Heart right ventricle (tissue), 16 donors: ENCODE results near the gene GATD1. TPM values are rescaled to one million over a fixed set of nuclear protein-coding genes. Genes with fewer than 3 reads are reported as not detected.
A peak's percentile ranks its signal among the peaks of the same experiment; 100 is the strongest.

ENCODE experiments used
- ATAC-seq, 8 donors: fragments of 200-7000 bp; cut with Tn5 transposase; one replicate each; pipeline ENCODE4 v1.9.1; 2020; ENCODE audit warnings: mild to moderate bottlenecking in 8 of 8, moderate library complexity in 8 of 8, moderate number of reproducible peaks in 1 of 8
- DNase-seq, 2 donors: peaks; one replicate each; pipeline ENCODE4 v3.0.0-alpha.2; 2020
- H3K27ac ChIP-seq, 10 donors: fragments of 200-600 bp; sonication (generic) in 2 of 10; one replicate each; pipeline versions ENCODE4 v1.5.0 to v1.8.0; 2020 to 2022; ENCODE audit warnings: mild to moderate bottlenecking in 3 of 10
- H3K27me3 ChIP-seq, 7 donors: fragments of 200-600 bp; one replicate each; pipeline ENCODE4 v1.8.0; 2021 to 2022; ENCODE audit warnings: mild to moderate bottlenecking in 2 of 7
- H3K36me3 ChIP-seq, 9 donors: fragments of 200-600 bp; sonication (generic) in 1 of 9; one replicate each; pipeline versions ENCODE4 v1.5.0 to v1.8.0; 2020 to 2022; ENCODE audit warnings: mild to moderate bottlenecking in 2 of 9
- H3K4me1 ChIP-seq, 9 donors: fragments of 200-600 bp; sonication (generic) in 1 of 9; one replicate each; pipeline versions ENCODE4 v1.5.0 to v1.8.0; 2020 to 2022; ENCODE audit warnings: mild to moderate bottlenecking in 4 of 9
- H3K4me3 ChIP-seq, 10 donors: fragments of 200-600 bp; sonication (generic) in 2 of 10; one replicate each; pipeline versions ENCODE4 v1.5.0 to v1.8.0; 2020 to 2022; ENCODE audit warnings: mild to moderate bottlenecking in 7 of 10, moderate library complexity in 2 of 10
- H3K9me3 ChIP-seq, 11 donors: fragments of 200-600 bp in 10 of 11; sonication (generic) in 2 of 11; one replicate each; pipeline versions ENCODE4 v1.5.0 to v1.8.0; 2013 to 2022; ENCODE audit warnings: mild to moderate bottlenecking in 2 of 11, control low read depth in 1 of 11, moderate library complexity in 1 of 11
- WGBS, 2 donors: extraction: QIAGEN DNeasy Blood & Tissue Kit; methylation state at CpG; one replicate each; pipeline ENCODE4 v1.1.7; 2013; ENCODE audit warnings: inconsistent platforms in 1 of 2; 5-methylcytosine and 5-hydroxymethylcytosine counted together
- intact Hi-C, 10 donors: fragments of 100-400 bp; cut with DNase I; formaldehyde crosslinking; loops; one replicate each; pipeline versions ENCODE4 v1.11.1 to v1.14.2; 2022
- polyA plus RNA-seq, 2 donors: library from polyadenylated mRNA; stranded (reverse); fragments of 200-250 nt; gene quantifications; one replicate each; pipeline ENCODE4 v1.2.3, GENCODE V29; 2013
- total RNA-seq, 10 donors: library from RNA; stranded (reverse); fragmentation: NEBNext Ultra II Directional in 3 of 10; extraction: Animal tissue kit (Norgen Biotek cat#: 25700) in 3 of 10; gene quantifications; one replicate each; pipeline versions ENCODE4 v1.2.1 to v1.2.4, GENCODE V29; 2021 to 2023
- TF ChIP-seq, protein P1 (sequence below), 9 donors: fragments of 200-600 bp; sonication (generic) in 2 of 9; IDR thresholded peaks; one replicate each; pipeline versions ENCODE4 v1.5.0 to v1.8.0; 2021 to 2022; ENCODE audit warnings: antibody characterized with exemption in 9 of 9, mild to moderate bottlenecking in 5 of 9, moderate library complexity in 1 of 9
- donor health status: Arrhythmogenic right ventricular cardiomyopathy.
- donor health status: ischemic (EF 13 %, LVEDD 7.1; RV severe dilation, severe dysfunction).
- donor health status: healthy with polysubstance abuse.
- donor health status: DM: no; HTN: yes; CAD: no.
- donor health status: DM: no; HTN: no; CAD: no.
- donor health status: ischemic (EF 25% LVEDD 6.9; RV normal size, moderate dysfunction).
- donor health status: ischemic (EF 25% LVEDD 5.7; RV mildly dilated, moderate dysfunction).
- donor health status: healthy.
- donor health status: DM: yes; HTN: yes; CAD: no.
- donor health status: Ischemic cardiomyopathy.
- donor health status: ischemic (EF 35%, LVEDD 5.7; RV mildly dilated, moderate dysfunction).
- donor health status: nonischemic (EF 11% LVEDD 7.7; RV severe dilation, severe dysfunction).
- donor health status: DM: yes; HTN: yes; CAD: no.
- donor health status: PGD.
- donor health status: ischemic (EF 29% LVEDD 5.4; RV normal size, mild dysfunction).
- donor health status: nonischemic (EF 23%, LVEDD 6.1; RV moderate dilation, normal function).

GATD1 gene
- total and polyA plus RNA-seq, 12 donors: 15.0 to 32.4 (median 26.0) TPM

GRCh38 chr11:747158-748006 lies 29.9 kb downstream of the GATD1 start, which contains the start of gene TALDO1:
TSS of gene TALDO1 (plus strand) at chr11:747464. CDS start at chr11:747482, 18 bp downstream.
- peak; percentile 97 to 99 (median 98) for ATAC-seq
- WGBS, 2 donors: 0 to 1% methylated on average over 105 to 112 of the region's 112 CpGs
- Histone ChIP-seq H3K36me3 (peaks cover 0 to 10% (median 0%) of the 10 kb centered on the region in 9 donors), H3K27ac (peak within 1 kb of the TSS; percentile 19 to 95 (median 90)), H3K27me3 (no peaks in the 10 kb centered on the region), H3K9me3 (no peaks in the 10 kb centered on the region), H3K4me1 (peaks cover 3 to 35% (median 27%) of the 10 kb centered on the region in 9 donors), H3K4me3 (peak within 1 kb of the TSS; percentile 84 to 99 (median 95))
- peak; percentile 90 to 93 for DNase-seq
- intact Hi-C loops: no loop called here
- TF ChIP-seq, protein P1, sequence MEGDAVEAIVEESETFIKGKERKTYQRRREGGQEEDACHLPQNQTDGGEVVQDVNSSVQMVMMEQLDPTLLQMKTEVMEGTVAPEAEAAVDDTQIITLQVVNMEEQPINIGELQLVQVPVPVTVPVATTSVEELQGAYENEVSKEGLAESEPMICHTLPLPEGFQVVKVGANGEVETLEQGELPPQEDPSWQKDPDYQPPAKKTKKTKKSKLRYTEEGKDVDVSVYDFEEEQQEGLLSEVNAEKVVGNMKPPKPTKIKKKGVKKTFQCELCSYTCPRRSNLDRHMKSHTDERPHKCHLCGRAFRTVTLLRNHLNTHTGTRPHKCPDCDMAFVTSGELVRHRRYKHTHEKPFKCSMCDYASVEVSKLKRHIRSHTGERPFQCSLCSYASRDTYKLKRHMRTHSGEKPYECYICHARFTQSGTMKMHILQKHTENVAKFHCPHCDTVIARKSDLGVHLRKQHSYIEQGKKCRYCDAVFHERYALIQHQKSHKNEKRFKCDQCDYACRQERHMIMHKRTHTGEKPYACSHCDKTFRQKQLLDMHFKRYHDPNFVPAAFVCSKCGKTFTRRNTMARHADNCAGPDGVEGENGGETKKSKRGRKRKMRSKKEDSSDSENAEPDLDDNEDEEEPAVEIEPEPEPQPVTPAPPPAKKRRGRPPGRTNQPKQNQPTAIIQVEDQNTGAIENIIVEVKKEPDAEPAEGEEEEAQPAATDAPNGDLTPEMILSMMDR (IDR thresholded peaks at IDR 0.05): peak in 4 of 9 donors; percentile 13 to 49 (median 37)

GRCh38 chr11:746289-747157 lies 30.8 kb downstream of the GATD1 start:
- WGBS, 2 donors: 26 to 27% methylated on average over 45 to 46 of the region's 46 CpGs
- Histone ChIP-seq H3K27ac (peak overlapping the region in 9 of 10 donors; percentile 81 to 95 (median 90)), H3K4me3 (peak overlapping the region; percentile 84 to 99 (median 95)), H3K4me1 (peaks cover 3 to 39% (median 27%) of the 10 kb centered on the region in 9 donors), H3K36me3 (peaks cover 0 to 2% (median 0%) of the 10 kb centered on the region in 9 donors), H3K27me3 (no peaks in the 10 kb centered on the region), H3K9me3 (no peaks in the 10 kb centered on the region)
- DNase-seq: no peak
- ATAC-seq: peak in 7 of 8 donors; percentile 4 to 46 (median 27)
- intact Hi-C loops: no loop called here
- TF ChIP-seq, protein P1 (IDR thresholded peaks at IDR 0.05): no peak

DNA sequence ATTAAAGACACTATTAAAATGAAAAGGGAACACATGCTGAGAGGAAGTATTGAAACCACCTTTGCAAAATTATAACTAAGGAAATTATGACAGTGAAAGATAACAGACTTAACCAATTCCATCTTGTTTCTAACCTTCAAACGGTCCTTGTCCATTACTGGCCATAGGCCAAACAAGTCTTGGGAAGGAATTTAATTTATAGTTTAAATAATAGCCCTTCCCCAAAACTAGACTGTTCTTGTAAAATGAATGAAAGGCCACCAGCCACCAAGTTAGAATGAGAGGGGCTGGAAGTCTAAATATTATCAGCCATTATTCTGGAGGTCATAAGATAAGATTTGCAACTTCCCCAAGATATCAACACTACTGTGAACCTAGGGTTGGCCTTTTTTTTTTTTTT lies 31.9 kb downstream of the GATD1 start:
- no peak for ATAC-seq
- 28 to 40% methylated on average over 1 of the region's 1 CpG for WGBS, 2 donors
- peak overlapping the region in 1 of 10 donors; percentile 29 for H3K27ac ChIP-seq

More for the DNA sequence above, 31.9 kb downstream of the GATD1 start:
- H3K27me3 ChIP-seq: no peaks in the 10 kb centered on the region
- TF ChIP-seq, protein P1 (IDR thresholded peaks at IDR 0.05): no peak
- no peak overlapping the region for H3K4me3 ChIP-seq
- H3K36me3 ChIP-seq: no peaks in the 10 kb centered on the region
- peaks cover 3 to 39% (median 27%) of the 10 kb centered on the region in 9 donors for H3K4me1 ChIP-seq
- intact Hi-C loops: no loop called here
- no peaks in the 10 kb centered on the region for H3K9me3 ChIP-seq
- no peak for DNase-seq
